SK-N-SH (cell line): ENCODE measurements around the gene CRIM1. TPM values are rescaled to one million over a fixed set of nuclear protein-coding genes. Genes with fewer than 3 reads are reported as not detected.

Source experiments
- CTCF ChIA-PET: fragments of 300-600, 350-600 bp; formaldehyde crosslinking; extraction: SDS; loops from one replicate; lab custom pipeline; 2021; lab: Yijun Ruan, JAX
- POLR2A ChIA-PET: fragments of 350-600 bp; sonication (Branson Sonifier 250); formaldehyde crosslinking; extraction: SDS; loops from one replicate; lab custom pipeline; 2020; ENCODE audit warnings: antibody characterized with exemption, inconsistent platforms; lab: Yijun Ruan, JAX
- DNase-seq: peaks from one replicate; pipeline ENCODE4 v3.0.0; 2012
- H2AFZ ChIP-seq: fragments of 200-600 bp; sonication (generic); 2 replicates; pipeline ENCODE4 v1.8.1; 2016; ENCODE audit warnings: antibody characterized with exemption, mild to moderate bottlenecking, low read depth
- H3F3A ChIP-seq: fragments of 200-600 bp; sonication (generic); replicated peaks from 2 replicates; pipeline ENCODE3; 2016; ENCODE audit warnings: antibody characterized with exemption, mild to moderate bottlenecking; ENCODE audit not compliant: insufficient read depth
- H3K27ac ChIP-seq, 2 experiments: fragments of 200-500 bp in 1 of 2; fragments of 200-600 bp in 1 of 2; sonication (Bioruptor generic) in 1 of 2; sonication (generic), shearing (Covaris generic) in 1 of 2; 2 replicates each; pipeline versions ENCODE4 v1.5.1 to v1.6.1; 2014 to 2016; ENCODE audit warnings: low read depth in 2 of 2, inconsistent platforms in 1 of 2, low read length in 1 of 2, mild to moderate bottlenecking in 1 of 2, mixed read lengths in 1 of 2
- H3K27me3 ChIP-seq: fragments of 200-600 bp; sonication (generic), shearing (Covaris generic); 2 replicates; pipeline ENCODE4 v1.6.1; 2016; ENCODE audit warnings: mixed run types; ENCODE audit not compliant: insufficient read depth
- H3K36me3 ChIP-seq, 2 experiments: fragments of 200-500 bp in 1 of 2; fragments of 200-600 bp in 1 of 2; sonication (Bioruptor generic) in 1 of 2; sonication (generic) in 1 of 2; replicated peaks in 1 of 2; 2 replicates each; pipeline versions ENCODE3 to v1.5.1; 2014 to 2016; ENCODE audit warnings: low read length in 1 of 2, mild to moderate bottlenecking in 1 of 2; ENCODE audit not compliant: insufficient read depth in 2 of 2, control insufficient read depth in 1 of 2
- H3K4me1 ChIP-seq, 2 experiments: fragments of 200-500 bp in 1 of 2; fragments of 200-600 bp in 1 of 2; sonication (Bioruptor generic) in 1 of 2; sonication (generic), shearing (Covaris generic) in 1 of 2; 2 replicates each; pipeline versions ENCODE4 v1.5.1 to v1.6.1; 2014 to 2016; ENCODE audit warnings: low read depth in 1 of 2, low read length in 1 of 2, mixed run types in 1 of 2; ENCODE audit not compliant: insufficient read depth in 2 of 2, control insufficient read depth in 1 of 2
- H3K4me2 ChIP-seq: fragments of 200-600 bp; sonication (generic), shearing (Covaris generic); 2 replicates; pipeline ENCODE4 v1.6.1; 2017; ENCODE audit warnings: mixed run types
- H3K4me3 ChIP-seq, 2 experiments: fragments of 200-500 bp in 1 of 2; fragments of 200-600 bp in 1 of 2; sonication (Bioruptor generic) in 1 of 2; sonication (generic), shearing (Covaris generic) in 1 of 2; 2 replicates each; pipeline versions ENCODE4 v1.5.1 to v1.8.1; 2014 to 2016; ENCODE audit warnings: low read depth in 2 of 2, inconsistent platforms in 1 of 2, low read length in 1 of 2, mild to moderate bottlenecking in 1 of 2, mixed read lengths in 1 of 2, moderate library complexity in 1 of 2
- H3K79me2 ChIP-seq: fragments of 200-600 bp; sonication (generic); 2 replicates; pipeline ENCODE4 v1.8.1; 2017; ENCODE audit warnings: mild to moderate bottlenecking; ENCODE audit not compliant: insufficient read depth
- H3K9ac ChIP-seq: fragments of 200-600 bp; sonication (generic); 2 replicates; pipeline ENCODE4 v1.6.1; 2017; ENCODE audit warnings: mixed run types
- H3K9me2 ChIP-seq: fragments of 200-600 bp; sonication (generic); 2 replicates; pipeline ENCODE4 v1.6.1; 2017; ENCODE audit warnings: mixed run types
- H3K9me3 ChIP-seq: fragments of 200-600 bp; sonication (generic); 2 replicates; pipeline ENCODE4 v1.6.1; 2017; ENCODE audit warnings: mixed run types, mild to moderate bottlenecking, moderate library complexity
- H4K20me1 ChIP-seq: fragments of 200-600 bp; sonication (generic); 2 replicates; pipeline ENCODE4 v1.6.1; 2017; ENCODE audit warnings: mild to moderate bottlenecking, mixed run types; ENCODE audit not compliant: insufficient read depth
- ELF1 ChIP-seq: IDR thresholded peaks from 2 replicates; pipeline ENCODE4 v1.4.0; 2012
- EP300 ChIP-seq, 2 experiments: IDR thresholded peaks; 2 replicates each; pipeline versions ENCODE4 v1.4.0 to v1.6.1; 2012; ENCODE audit warnings: borderline replicate concordance in 1 of 2, low read depth in 1 of 2, low read length in 1 of 2
- EZH2phosphoT487 ChIP-seq: fragments of 200-600 bp; sonication (generic); IDR thresholded peaks from 2 replicates; pipeline ENCODE4 v1.6.1; 2017; ENCODE audit warnings: low read depth, mixed run types, mild to moderate bottlenecking, antibody characterized with exemption, moderate library complexity, borderline replicate concordance
- FOXJ3 ChIP-seq: sonication (generic); formaldehyde crosslinking; IDR thresholded peaks from 2 replicates; pipeline ENCODE4 v1.5.1; 2020; ENCODE audit warnings: mild to moderate bottlenecking, missing genetic modification reagents
- GABPA ChIP-seq: IDR thresholded peaks from 2 replicates; pipeline ENCODE4 v1.4.0; 2012; ENCODE audit warnings: low read depth, mild to moderate bottlenecking
- IRF3 ChIP-seq: fragments of 150-350 bp; IDR thresholded peaks from 2 replicates; pipeline ENCODE4 v1.6.1; 2016; ENCODE audit warnings: mild to moderate bottlenecking, low read depth, low read length
- MEF2A ChIP-seq: IDR thresholded peaks from 2 replicates; pipeline ENCODE4 v1.4.0; 2012; ENCODE audit warnings: low read depth, borderline replicate concordance
- MXI1 ChIP-seq: IDR thresholded peaks from 2 replicates; pipeline ENCODE4 v1.6.1; 2012; ENCODE audit warnings: mild to moderate bottlenecking, low read depth, low read length, improper control_type of control experiment
- NRF1 ChIP-seq: IDR thresholded peaks from 2 replicates; pipeline ENCODE4 v1.6.1; 2012; ENCODE audit warnings: low read depth, mild to moderate bottlenecking, low read length
- SIN3A ChIP-seq: IDR thresholded peaks from 2 replicates; pipeline ENCODE4 v1.6.1; 2012; ENCODE audit warnings: low read depth, mild to moderate bottlenecking, low read length, moderate library complexity, borderline replicate concordance
- SMC3 ChIP-seq: IDR thresholded peaks from 2 replicates; pipeline ENCODE4 v1.6.1; 2012; ENCODE audit warnings: low read depth, low read length, improper control_type of control experiment
- TCF12 ChIP-seq: IDR thresholded peaks from 2 replicates; pipeline ENCODE4 v1.4.0; 2012
- ZBTB33 ChIP-seq: IDR thresholded peaks from 2 replicates; pipeline ENCODE4 v1.4.0; 2012; ENCODE audit warnings: low read depth, borderline replicate concordance
- WGBS: methylation state at CpG from one replicate; pipeline ENCODE4 v1.1.6; 2017; ENCODE audit warnings: low lambda C conversion rate; 5-methylcytosine and 5-hydroxymethylcytosine counted together
- polyA plus RNA-seq, 3 experiments: library from polyadenylated mRNA; depleted of rRNA; stranded (reverse); fragments of >200 nt; gene quantifications; 2 replicates each; pipeline ENCODE4 v1.2.3, GENCODE V29; 2012
- TF ChIP-seq, protein P1 (sequence below): IDR thresholded peaks from 2 replicates; pipeline ENCODE4 v1.4.0; 2012; ENCODE audit warnings: low read depth, borderline replicate concordance
- TF ChIP-seq, protein P2 (sequence below): fragments of 200-600 bp; sonication (generic); IDR thresholded peaks from 2 replicates; pipeline ENCODE4 v1.6.1; 2017; ENCODE audit warnings: antibody characterized with exemption, mild to moderate bottlenecking, moderate library complexity

Gene CRIM1
- polyA plus RNA-seq, 1 of the 3 experiments (the other 2 are of a cell fraction), result 244 TPM

DNA sequence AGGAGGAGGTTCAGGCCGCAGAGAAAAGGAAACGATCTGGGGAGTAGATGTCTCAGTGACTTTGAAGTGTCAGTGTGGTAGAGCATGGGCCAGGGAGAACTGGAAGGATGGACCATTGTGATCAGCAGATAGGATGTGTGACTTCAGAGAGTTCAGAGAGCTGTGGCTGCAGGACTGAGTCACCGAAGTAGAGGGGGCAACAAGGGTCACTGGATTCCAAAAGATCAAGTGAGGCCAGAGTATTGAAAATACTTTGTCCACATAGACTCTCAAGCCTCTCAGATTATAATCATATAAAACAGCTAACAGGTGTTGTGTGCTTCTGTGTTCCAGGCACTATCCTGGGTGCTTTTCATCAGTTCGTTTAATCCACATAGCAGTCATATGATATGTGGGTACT is 99.4 kb downstream of the CRIM1 start:
- ChIA-PET CTCF (no interaction called here), POLR2A (no interaction called here)
- Histone ChIP-seq H3K9me2 (no peaks in the 10 kb centered on the region), H3K4me3 (no peak overlapping the region), H4K20me1 (peaks cover 5% of the 10 kb centered on the region; the same call in 1 of the 2 replicates), H3K9ac (peak overlapping the region; percentile 67; the same call in 1 of the 2 replicates), H3K27me3 (no peaks in the 10 kb centered on the region), H3K4me1 (peaks cover 14 to 93% of the 10 kb centered on the region in 2 experiments), H3F3A (peaks cover 90% of the 10 kb centered on the region), H3K9me3 (no peaks in the 10 kb centered on the region), H3K79me2 (peaks cover 97% of the 10 kb centered on the region), H3K36me3 (peaks cover 23 to 26% of the 10 kb centered on the region in 2 experiments), H3K4me2 (peak overlapping the region; percentile 69), H2AFZ (no peak overlapping the region), H3K27ac (peak overlapping the region; percentile 78 to 95)
- no peak for TF ChIP-seq NRF1
- TF ChIP-seq ELF1, result no peak
- no peak for TF ChIP-seq MXI1
- no peak for TF ChIP-seq MEF2A
- TF ChIP-seq IRF3, result no peak
- TF ChIP-seq, protein P1, sequence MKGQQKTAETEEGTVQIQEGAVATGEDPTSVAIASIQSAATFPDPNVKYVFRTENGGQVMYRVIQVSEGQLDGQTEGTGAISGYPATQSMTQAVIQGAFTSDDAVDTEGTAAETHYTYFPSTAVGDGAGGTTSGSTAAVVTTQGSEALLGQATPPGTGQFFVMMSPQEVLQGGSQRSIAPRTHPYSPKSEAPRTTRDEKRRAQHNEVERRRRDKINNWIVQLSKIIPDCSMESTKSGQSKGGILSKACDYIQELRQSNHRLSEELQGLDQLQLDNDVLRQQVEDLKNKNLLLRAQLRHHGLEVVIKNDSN, result no peak
- TF ChIP-seq SIN3A, result no peak
- TF ChIP-seq SMC3, result no peak
- no peak for TF ChIP-seq FOXJ3 (CRISPR knock-in tag)
- no peak for TF ChIP-seq EP300 (IDR thresholded peaks at IDR 0.05; ENCODE audit: borderline replicate concordance in 1 of 2, low read depth in 1 of 2, low read length in 1 of 2)
- TF ChIP-seq, protein P2, sequence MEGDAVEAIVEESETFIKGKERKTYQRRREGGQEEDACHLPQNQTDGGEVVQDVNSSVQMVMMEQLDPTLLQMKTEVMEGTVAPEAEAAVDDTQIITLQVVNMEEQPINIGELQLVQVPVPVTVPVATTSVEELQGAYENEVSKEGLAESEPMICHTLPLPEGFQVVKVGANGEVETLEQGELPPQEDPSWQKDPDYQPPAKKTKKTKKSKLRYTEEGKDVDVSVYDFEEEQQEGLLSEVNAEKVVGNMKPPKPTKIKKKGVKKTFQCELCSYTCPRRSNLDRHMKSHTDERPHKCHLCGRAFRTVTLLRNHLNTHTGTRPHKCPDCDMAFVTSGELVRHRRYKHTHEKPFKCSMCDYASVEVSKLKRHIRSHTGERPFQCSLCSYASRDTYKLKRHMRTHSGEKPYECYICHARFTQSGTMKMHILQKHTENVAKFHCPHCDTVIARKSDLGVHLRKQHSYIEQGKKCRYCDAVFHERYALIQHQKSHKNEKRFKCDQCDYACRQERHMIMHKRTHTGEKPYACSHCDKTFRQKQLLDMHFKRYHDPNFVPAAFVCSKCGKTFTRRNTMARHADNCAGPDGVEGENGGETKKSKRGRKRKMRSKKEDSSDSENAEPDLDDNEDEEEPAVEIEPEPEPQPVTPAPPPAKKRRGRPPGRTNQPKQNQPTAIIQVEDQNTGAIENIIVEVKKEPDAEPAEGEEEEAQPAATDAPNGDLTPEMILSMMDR, result no peak
- TF ChIP-seq TCF12, result no peak
- TF ChIP-seq ZBTB33, result no peak
- no peak for TF ChIP-seq GABPA
- TF ChIP-seq EZH2phosphoT487, result no peak
- no peak for DNase-seq
- 25% methylated on average over 4 of the region's 4 CpGs for WGBS
